HG03103 (cell line): ENCODE data around the gene CA7.
A peak's percentile ranks its signal among the peaks of the same experiment; 100 is the strongest.

Experiments
- ATAC-seq: cut with Tn5 transposase; IDR thresholded peaks from one replicate; pipeline ENCODE4 v1.9.1; 2021; ENCODE audit warnings: low read depth; ENCODE audit not compliant: unreplicated experiment

The CA7 gene

DNA sequence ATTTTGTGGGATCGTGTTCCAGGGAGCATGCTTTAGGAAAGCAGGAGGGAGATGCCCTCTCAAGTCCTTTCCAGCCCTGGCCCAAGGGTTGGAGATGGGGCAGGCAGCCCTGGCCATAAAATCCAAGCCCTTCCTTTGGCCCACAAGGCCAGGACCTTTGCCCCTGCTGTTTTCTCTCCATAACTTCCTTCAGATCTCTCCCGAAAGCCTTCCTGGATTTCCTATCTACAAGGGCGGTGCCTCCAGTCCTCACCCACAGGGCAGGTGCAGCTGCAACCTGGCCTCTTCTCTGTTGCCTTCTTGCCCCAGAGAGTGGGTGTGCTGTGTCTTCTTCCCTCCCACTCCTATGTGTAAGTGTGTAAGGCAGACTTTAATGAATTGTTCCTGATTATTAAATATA lies 27.6 kb downstream of the CA7 start:
- ATAC-seq = no peak

GRCh38 chr16:66872559-66872942 lies 28.3 kb downstream of the CA7 start:
- ATAC-seq = no peak

GRCh38 chr16:66872943-66873684 lies 28.9 kb downstream of the CA7 start:
- peak; percentile 91 for ATAC-seq

DNA sequence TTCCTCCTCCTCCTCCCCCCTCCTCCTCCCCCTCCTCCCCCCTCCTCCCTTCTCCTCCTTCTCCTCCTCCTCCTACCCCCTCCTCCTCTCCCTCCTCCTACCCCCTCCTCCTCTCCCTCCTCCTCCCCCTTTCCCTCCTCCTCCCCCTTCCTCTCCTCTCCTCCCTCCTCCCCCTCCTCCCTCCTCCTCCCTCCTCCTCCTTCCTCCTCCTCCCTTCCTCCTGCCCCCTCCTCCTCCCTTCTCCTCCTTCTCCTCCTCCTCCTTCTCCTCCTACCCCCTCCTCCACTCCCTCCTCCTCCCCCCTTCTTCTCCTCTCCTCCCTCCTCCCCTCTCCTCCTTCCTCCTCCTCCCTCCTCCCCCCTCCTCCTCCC lies 29.5 kb downstream of the CA7 start:
- no peak for ATAC-seq

- ATAC-seq = no peak
Measured at GRCh38 chr16:66874079-66874775, 30.0 kb downstream of the CA7 start.

DNA sequence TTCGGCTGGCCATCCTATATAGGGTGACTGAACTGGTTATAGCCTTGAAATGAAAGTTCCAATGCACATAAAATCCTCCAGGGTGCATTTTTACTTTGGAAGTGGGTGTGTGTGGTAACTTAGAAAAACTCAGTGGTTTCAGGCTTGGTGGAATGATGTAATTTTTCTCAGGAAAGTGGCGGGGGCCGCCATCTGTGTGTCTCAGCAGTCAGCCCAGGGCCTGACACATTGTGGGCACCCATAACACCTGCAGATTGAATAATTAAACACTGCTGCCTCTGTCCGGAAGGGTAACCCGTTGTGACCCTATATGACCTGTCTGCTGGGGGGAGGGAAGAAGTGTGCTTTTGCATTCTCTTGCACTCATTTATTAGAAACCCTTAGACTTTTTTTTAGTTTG lies 33.9 kb downstream of the CA7 start:
- no peak for ATAC-seq

- ATAC-seq = peak; percentile 94
Measured at GRCh38 chr16:66880288-66881013, 36.2 kb downstream of the CA7 start, which contains the start of gene PDP2. PDP2 (plus strand) TSS chr16:66880515; CDS start chr16:66884285, 3,770 bp downstream.

DNA sequence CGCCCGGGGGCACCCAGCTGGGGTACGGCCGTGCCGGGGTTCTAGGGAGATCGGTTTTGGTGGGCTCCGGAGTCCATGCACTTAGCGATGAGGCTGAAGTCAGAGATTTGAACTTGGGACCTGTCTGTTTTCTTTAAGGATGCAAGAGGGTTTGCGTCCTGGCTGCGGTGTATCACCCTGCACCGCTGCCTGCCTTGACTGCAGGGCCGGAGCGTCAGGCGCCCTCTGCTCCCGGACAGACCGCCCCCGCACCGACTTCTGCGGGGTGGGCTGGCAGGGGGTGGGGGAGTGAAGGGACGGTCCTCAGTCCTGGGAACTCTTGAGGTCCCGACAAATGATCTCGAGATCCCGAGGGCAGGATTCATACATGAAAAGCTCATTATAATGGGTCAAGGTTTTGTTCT lies 36.8 kb downstream of the CA7 start:
- no peak for ATAC-seq

DNA sequence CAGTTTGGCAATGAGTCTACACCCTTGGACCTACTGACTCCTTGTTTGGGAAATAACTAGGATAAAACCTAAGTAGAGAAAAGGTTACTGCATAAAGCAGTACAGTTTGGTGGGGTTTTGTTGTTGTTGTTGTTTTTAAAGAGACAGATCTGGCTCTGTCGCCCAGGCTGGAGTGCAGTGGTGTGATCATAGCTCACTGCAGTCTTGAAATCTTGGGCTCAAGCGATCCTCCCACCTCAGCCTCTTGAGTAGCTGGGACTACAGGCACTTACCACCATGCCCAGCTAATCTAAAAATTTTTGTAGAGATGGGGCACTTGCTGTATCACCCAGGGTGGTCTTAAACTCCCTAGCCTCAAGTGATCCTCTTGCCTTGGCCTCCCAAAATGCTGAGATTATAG lies 37.3 kb downstream of the CA7 start:
- no peak for ATAC-seq

DNA sequence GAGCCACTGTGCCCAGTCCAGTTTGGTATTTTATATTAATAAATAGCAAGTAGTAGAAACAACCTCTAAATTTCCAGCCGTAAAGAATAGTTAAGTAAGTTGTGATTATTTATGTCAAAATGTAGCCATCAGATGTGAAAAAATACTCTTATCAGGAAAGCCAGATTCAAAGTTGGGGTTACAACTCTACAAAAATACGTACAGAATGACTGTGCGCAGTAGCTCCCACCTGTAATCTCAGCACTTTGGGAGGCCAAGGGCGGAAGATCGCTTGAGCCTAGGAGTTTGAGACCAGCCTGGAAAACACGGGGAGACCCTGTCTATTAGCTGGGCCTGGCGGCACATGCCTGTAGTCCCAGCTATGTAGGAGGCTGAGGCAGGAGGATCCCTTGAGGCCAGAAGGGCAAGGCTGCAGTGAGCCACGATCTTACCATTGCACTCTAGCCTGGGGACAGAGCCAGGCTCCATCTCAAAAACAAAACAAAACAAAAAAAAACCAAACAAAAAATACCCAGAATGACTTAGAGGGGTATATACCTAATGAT lies 37.8 kb downstream of the CA7 start:
- ATAC-seq = no peak

- no peak for ATAC-seq
Measured at GRCh38 chr16:66882702-66883101, 38.5 kb downstream of the CA7 start.

GRCh38 chr16:66885491-66885890 lies 41.3 kb downstream of the CA7 start:
- no peak for ATAC-seq

DNA sequence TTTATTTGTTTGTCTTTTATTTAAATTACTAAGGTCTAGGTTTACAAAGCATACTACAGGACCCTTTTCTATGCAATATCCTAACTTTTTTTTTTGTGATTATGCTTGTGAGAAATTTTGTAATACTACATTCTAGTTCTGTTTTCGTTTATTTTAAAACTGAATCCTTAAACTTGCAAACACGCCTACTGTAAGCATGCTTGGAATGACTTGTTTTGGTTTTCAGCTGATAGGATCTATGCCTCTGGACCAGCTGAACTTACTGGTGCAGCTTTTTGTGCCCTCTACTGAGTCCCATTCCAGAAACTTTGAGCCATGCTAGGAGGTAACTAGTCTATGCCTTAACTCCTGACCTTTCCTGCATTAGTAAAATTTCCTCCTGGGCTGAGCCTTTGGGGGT lies 42.1 kb downstream of the CA7 start:
- no peak for ATAC-seq

GRCh38 chr16:66886914-66887313 lies 42.7 kb downstream of the CA7 start:
- ATAC-seq = no peak

DNA sequence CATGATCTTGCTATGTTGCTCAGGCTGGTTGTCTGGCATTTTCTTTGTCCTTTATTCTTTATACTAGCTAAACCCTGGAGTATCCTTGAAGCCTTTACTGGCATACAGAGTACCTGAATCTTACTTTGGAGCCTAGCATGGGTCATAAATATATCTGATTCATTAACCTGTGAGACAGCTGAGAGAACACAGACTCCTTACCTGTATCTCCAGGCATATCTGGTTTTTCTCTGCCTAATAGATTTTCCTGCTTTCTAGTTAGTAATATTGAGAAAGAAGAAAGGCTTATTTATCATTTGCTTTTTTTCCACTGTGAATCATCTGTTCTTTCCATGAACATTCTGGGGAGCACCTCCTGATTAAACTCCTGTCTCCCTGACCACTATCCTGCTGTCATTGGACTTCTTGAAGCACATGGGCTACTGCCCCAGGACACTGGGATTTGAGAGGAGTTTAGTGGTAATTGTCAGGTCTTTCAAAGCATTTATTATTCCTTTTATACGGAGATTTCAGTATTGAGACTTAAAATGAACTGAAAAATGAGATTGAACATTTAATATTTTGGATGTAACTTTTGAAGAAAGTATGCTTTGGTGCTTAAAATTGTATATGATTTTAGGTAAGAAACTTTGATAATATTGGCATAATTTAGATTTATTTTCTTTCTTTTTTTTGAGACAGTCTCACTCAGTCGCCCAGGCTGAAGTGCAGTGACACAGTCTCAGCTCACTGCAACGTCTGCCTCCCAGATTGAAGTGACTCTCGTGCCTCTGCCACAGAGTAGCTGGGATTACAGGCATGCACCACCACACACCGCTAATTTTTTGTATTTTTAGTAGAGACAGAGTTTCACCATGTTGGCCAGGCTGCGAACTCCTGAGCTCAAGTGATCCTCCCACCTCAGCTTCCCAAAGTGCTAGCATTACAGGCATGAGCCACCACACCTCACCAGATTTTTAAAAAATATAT lies 44.7 kb downstream of the CA7 start:
- no peak for ATAC-seq

DNA sequence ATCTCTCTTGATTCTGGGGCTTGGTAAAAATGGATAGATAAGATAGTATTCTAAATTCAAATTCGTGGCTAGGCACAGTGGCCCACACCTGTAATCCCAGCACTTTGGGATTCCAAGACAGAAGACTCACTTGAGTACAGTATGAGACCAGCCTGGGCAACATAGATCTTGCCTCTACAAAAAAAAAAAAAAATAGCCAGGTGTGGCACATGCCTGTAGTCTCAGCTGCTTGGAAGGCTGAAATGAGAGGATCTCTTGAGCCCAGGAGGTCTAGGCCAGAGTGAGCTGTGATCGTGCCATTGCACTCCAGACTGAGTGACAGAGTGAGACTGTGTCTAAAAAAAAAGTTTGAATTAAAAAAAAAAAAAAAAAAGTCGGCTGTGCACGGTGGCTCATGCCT lies 45.4 kb downstream of the CA7 start:
- ATAC-seq = no peak

DNA sequence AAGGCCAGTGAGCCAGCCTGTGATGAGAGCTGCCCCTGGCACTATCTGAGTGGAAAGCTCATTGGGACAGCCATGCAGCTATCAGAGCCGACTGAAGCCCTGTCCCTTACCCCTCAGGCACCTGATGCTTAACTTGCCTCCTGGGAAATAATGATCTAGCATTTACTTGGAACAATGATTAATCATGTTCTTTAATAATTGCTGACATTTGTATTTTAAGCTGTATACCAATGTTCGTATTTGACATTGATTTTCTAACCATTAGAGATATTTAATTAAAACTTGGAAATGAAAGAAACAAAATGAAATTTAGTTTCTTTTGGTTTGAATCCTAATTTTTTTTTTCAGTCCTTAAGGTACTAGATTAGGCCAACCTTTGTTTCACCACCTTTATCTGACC lies 46.6 kb downstream of the CA7 start:
- ATAC-seq = no peak

GRCh38 chr16:66891360-66891759 lies 47.1 kb downstream of the CA7 start:
- no peak for ATAC-seq

DNA sequence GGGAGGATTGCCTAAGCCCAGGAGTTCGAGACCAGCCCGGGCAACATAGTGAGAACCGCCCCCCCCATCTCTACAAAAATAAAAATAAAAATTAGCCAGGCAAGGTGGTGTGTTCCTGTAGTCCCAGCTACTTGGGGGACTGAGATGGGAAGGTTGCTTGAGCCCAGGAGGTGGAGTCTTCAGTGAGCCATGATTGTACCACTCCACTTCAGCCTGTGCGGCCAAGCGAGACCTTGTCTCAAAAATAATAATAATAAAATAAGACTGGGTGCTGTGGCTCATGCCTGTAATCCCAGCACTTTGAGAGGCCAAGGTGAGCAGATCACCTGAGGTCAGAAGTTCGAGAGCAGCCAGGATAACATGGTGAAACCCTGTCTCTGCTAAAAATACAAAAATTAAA lies 47.6 kb downstream of the CA7 start:
- no peak for ATAC-seq

DNA sequence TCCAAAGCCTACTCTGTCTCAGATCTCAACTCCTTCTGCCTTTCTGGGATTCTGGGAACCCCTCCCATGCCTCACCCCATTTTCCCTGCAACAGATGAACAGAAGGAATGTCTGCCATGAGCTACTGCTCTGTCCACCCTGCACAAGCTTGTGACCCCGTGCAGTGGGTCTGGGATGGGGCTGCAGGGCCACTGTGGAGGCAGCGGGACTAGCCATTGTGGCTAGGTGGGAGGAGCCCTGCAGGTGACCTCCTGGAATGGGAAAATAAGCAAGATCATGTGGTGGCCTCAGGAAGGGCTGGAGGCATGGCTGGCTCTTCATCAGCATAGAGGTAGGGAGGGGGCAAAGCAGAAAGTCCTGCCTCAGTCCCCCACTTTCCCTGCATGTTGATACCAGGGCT lies 49.8 kb downstream of the CA7 start:
- ATAC-seq = no peak
